HepG2 (cell line): ENCODE results near the gene HSPB9. TPM values are rescaled to one million over a fixed set of nuclear protein-coding genes. Genes with fewer than 3 reads are reported as not detected.
A peak's percentile ranks its signal among the peaks of the same experiment; 100 is the strongest.

Experiments used
- AGO1 ChIP-seq: fragments of 200-400 bp; formaldehyde crosslinking; IDR thresholded peaks from 2 replicates; pipeline ENCODE4 v1.6.1; 2017; ENCODE audit warnings: mild to moderate bottlenecking, low read depth, low read length, moderate library complexity; ENCODE audit not compliant: poor library complexity, severe bottlenecking
- AHR ChIP-seq: IDR thresholded peaks from 2 replicates; pipeline ENCODE4 v1.6.1; 2018; ENCODE audit warnings: missing genetic modification reagents, missing compliant biosample characterization
- FOXK2 ChIP-seq: fragments of 450-650 bp; IDR thresholded peaks from 2 replicates; pipeline ENCODE4 v1.6.1; 2016
- GTF3A ChIP-seq: sonication (generic); formaldehyde crosslinking; conservative IDR thresholded peaks from 2 replicates; pipeline ENCODE4 v1.4.0; 2020; ENCODE audit warnings: mild to moderate bottlenecking, missing genetic modification reagents
- IKZF1 ChIP-seq: fragments of 450-650 bp; IDR thresholded peaks from 2 replicates; pipeline ENCODE4 v1.7.1; 2016
- KDM4B ChIP-seq: sonication (generic); formaldehyde crosslinking; IDR thresholded peaks from 2 replicates; pipeline ENCODE4 v1.4.0; 2020; ENCODE audit warnings: missing genetic modification reagents
- MED8 ChIP-seq: sonication (generic); formaldehyde crosslinking; IDR thresholded peaks from 2 replicates; pipeline ENCODE4 v1.8.1; 2023; ENCODE audit warnings: mild to moderate bottlenecking, missing genetic modification reagents; ENCODE audit not compliant: insufficient replicate concordance
- NBN ChIP-seq: fragments of 450-650 bp; conservative IDR thresholded peaks from 2 replicates; pipeline ENCODE4 v1.6.1; 2017
- POLR2A ChIP-seq, 2 experiments: IDR thresholded peaks; 2 replicates each; pipeline ENCODE4 v1.6.1; 2011; ENCODE audit warnings: low read depth in 2 of 2, low read length in 2 of 2, mild to moderate bottlenecking in 1 of 2, moderate library complexity in 1 of 2; ENCODE audit not compliant: insufficient read depth in 1 of 2
- TSC22D2 ChIP-seq: sonication (generic); formaldehyde crosslinking; IDR thresholded peaks from 2 replicates; pipeline ENCODE4 v1.5.1; 2020; ENCODE audit warnings: missing genetic modification reagents, mild to moderate bottlenecking, borderline replicate concordance
- ZFP82 ChIP-seq: sonication (generic); formaldehyde crosslinking; IDR thresholded peaks from 2 replicates; pipeline ENCODE4 v1.5.1; 2020; ENCODE audit warnings: mild to moderate bottlenecking, missing genetic modification reagents, borderline replicate concordance
- ZNF263 ChIP-seq: sonication (generic); formaldehyde crosslinking; IDR thresholded peaks from 2 replicates; pipeline ENCODE4 v1.4.0; 2020; ENCODE audit warnings: missing genetic modification reagents
- ZNF282 ChIP-seq: fragments of 450-650 bp; IDR thresholded peaks from 2 replicates; pipeline ENCODE4 v1.6.1; 2018; ENCODE audit not compliant: partially characterized antibody
- ZNF3 ChIP-seq: IDR thresholded peaks from 2 replicates; pipeline ENCODE4 v1.7.0; 2017; ENCODE audit warnings: inconsistent platforms
- ZNF432 ChIP-seq: sonication (generic); formaldehyde crosslinking; IDR thresholded peaks from 2 replicates; pipeline ENCODE4 v1.5.0; 2020; ENCODE audit warnings: missing genetic modification reagents, mild to moderate bottlenecking, borderline replicate concordance
- ZNF496 ChIP-seq: sonication (generic); formaldehyde crosslinking; IDR thresholded peaks from 2 replicates; pipeline ENCODE4 v1.8.1; 2023; ENCODE audit warnings: mild to moderate bottlenecking, moderate library complexity, missing genetic modification reagents; ENCODE audit not compliant: insufficient replicate concordance
- ZNF83 ChIP-seq: sonication (generic); formaldehyde crosslinking; IDR thresholded peaks from 2 replicates; pipeline ENCODE4 v1.4.0; 2020; ENCODE audit warnings: missing genetic modification reagents, mild to moderate bottlenecking, borderline replicate concordance
- polyA plus RNA-seq, 8 experiments: library from polyadenylated mRNA; depleted of rRNA in 3 of 8; stranded (reverse) in 7 of 8; unstranded in 1 of 8; fragments of >200 nt; fragmentation: Illumina TruSeq in 4 of 8; extraction: Trizol in 4 of 8; gene quantifications; 2 replicates each; pipeline versions ENCODE4 v1.2.1 to v1.2.3, GENCODE V29; 2011 to 2016; ENCODE audit warnings: low read depth in 4 of 8, missing spikeins in 1 of 8, mixed read lengths in 1 of 8; ENCODE audit not compliant: insufficient read depth in 1 of 8
- total RNA-seq, 5 experiments: library from RNA; depleted of rRNA; stranded (reverse); fragments of >200 nt; fragmentation: Illumina TruSeq; extraction: Trizol; gene quantifications; 2 replicates each; pipeline ENCODE4 v1.2.3, GENCODE V29; 2016; ENCODE audit warnings: low read depth in 1 of 5
- TF ChIP-seq, protein P1 (sequence below), 2 experiments: fragments of 450-650 bp in 1 of 2; sonication (generic) in 1 of 2; formaldehyde crosslinking in 1 of 2; IDR thresholded peaks; 2 replicates each; pipeline versions ENCODE4 v1.6.1 to v1.8.0; 2016 to 2022; ENCODE audit warnings: antibody characterized with exemption in 1 of 2, mild to moderate bottlenecking in 1 of 2, missing genetic modification reagents in 1 of 2
- TF ChIP-seq, protein P2 (sequence below): sonication (generic); formaldehyde crosslinking; IDR thresholded peaks from 2 replicates; pipeline ENCODE4 v1.4.0; 2020; ENCODE audit warnings: missing genetic modification reagents, borderline replicate concordance
- TF ChIP-seq, protein P3 (sequence below): sonication (generic); formaldehyde crosslinking; conservative IDR thresholded peaks from 2 replicates; pipeline ENCODE4 v1.4.0; 2020; ENCODE audit warnings: missing genetic modification reagents

The HSPB9 gene
- total and polyA plus RNA-seq, 2 of the 13 experiments (the other 11 are each of a cell fraction or from before 2014, with no cell fraction given): 0.05 to 0.24 TPM

GRCh38 chr17:42131232-42131631 is 8.6 kb downstream of the HSPB9 start (continued):
- TF ChIP-seq ZNF496 (CRISPR knock-in tag): no peak
- TF ChIP-seq ZNF83 (CRISPR knock-in tag): no peak
- TF ChIP-seq, protein P1, sequence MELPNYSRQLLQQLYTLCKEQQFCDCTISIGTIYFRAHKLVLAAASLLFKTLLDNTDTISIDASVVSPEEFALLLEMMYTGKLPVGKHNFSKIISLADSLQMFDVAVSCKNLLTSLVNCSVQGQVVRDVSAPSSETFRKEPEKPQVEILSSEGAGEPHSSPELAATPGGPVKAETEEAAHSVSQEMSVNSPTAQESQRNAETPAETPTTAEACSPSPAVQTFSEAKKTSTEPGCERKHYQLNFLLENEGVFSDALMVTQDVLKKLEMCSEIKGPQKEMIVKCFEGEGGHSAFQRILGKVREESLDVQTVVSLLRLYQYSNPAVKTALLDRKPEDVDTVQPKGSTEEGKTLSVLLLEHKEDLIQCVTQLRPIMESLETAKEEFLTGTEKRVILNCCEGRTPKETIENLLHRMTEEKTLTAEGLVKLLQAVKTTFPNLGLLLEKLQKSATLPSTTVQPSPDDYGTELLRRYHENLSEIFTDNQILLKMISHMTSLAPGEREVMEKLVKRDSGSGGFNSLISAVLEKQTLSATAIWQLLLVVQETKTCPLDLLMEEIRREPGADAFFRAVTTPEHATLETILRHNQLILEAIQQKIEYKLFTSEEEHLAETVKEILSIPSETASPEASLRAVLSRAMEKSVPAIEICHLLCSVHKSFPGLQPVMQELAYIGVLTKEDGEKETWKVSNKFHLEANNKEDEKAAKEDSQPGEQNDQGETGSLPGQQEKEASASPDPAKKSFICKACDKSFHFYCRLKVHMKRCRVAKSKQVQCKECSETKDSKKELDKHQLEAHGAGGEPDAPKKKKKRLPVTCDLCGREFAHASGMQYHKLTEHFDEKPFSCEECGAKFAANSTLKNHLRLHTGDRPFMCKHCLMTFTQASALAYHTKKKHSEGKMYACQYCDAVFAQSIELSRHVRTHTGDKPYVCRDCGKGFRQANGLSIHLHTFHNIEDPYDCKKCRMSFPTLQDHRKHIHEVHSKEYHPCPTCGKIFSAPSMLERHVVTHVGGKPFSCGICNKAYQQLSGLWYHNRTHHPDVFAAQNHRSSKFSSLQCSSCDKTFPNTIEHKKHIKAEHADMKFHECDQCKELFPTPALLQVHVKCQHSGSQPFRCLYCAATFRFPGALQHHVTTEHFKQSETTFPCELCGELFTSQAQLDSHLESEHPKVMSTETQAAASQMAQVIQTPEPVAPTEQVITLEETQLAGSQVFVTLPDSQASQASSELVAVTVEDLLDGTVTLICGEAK (IDR thresholded peaks at IDR 0.05): peak; percentile 16; the same call in 1 of the 2 replicates
- TF ChIP-seq, protein P1 (CRISPR knock-in tag; IDR thresholded peaks at IDR 0.05): no peak
- TF ChIP-seq TSC22D2 (CRISPR knock-in tag): no peak
- TF ChIP-seq KDM4B (CRISPR knock-in tag): no peak
- no peak for TF ChIP-seq GTF3A
- TF ChIP-seq NBN: peak; percentile 92; the same call in 1 of the 2 replicates
- TF ChIP-seq, protein P2, sequence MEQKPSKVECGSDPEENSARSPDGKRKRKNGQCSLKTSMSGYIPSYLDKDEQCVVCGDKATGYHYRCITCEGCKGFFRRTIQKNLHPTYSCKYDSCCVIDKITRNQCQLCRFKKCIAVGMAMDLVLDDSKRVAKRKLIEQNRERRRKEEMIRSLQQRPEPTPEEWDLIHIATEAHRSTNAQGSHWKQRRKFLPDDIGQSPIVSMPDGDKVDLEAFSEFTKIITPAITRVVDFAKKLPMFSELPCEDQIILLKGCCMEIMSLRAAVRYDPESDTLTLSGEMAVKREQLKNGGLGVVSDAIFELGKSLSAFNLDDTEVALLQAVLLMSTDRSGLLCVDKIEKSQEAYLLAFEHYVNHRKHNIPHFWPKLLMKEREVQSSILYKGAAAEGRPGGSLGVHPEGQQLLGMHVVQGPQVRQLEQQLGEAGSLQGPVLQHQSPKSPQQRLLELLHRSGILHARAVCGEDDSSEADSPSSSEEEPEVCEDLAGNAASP: no peak
- no peak for TF ChIP-seq ZNF3
- TF ChIP-seq AGO1: no peak
- 0 out of 2 replicates have a peak, but pooled peaks have one; percentile 65 for TF ChIP-seq IKZF1
- no peak for TF ChIP-seq ZNF432
- TF ChIP-seq MED8 (CRISPR knock-in tag): no peak
- no peak for TF ChIP-seq POLR2A (IDR thresholded peaks at IDR 0.05; ENCODE audit: insufficient read depth in 1 of 2, low read depth in 2 of 2, low read length in 2 of 2)
- no peak for TF ChIP-seq ZNF282
- TF ChIP-seq ZFP82 (CRISPR knock-in tag): no peak
- TF ChIP-seq, protein P3, sequence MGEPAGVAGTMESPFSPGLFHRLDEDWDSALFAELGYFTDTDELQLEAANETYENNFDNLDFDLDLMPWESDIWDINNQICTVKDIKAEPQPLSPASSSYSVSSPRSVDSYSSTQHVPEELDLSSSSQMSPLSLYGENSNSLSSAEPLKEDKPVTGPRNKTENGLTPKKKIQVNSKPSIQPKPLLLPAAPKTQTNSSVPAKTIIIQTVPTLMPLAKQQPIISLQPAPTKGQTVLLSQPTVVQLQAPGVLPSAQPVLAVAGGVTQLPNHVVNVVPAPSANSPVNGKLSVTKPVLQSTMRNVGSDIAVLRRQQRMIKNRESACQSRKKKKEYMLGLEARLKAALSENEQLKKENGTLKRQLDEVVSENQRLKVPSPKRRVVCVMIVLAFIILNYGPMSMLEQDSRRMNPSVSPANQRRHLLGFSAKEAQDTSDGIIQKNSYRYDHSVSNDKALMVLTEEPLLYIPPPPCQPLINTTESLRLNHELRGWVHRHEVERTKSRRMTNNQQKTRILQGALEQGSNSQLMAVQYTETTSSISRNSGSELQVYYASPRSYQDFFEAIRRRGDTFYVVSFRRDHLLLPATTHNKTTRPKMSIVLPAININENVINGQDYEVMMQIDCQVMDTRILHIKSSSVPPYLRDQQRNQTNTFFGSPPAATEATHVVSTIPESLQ (CRISPR knock-in tag): no peak
- TF ChIP-seq ZNF263: no peak
- peak; percentile 40; the same call in 1 of the 2 replicates for TF ChIP-seq FOXK2
- TF ChIP-seq AHR (CRISPR knock-in tag): no peak
